IPS DF 6.9 (cell line): ENCODE data around the gene CNGA1.

Experiments used
- DNase-seq: peaks from one replicate; pipeline ENCODE4 v3.0.0-alpha.2; 2013; ENCODE audit warnings: low read depth, low spot score
- H3K27ac ChIP-seq: one replicate; pipeline ENCODE4 v1.5.1; 2013; ENCODE audit warnings: low read length, control low read depth
- H3K27me3 ChIP-seq: 2 replicates; pipeline ENCODE4 v1.6.1; 2013; ENCODE audit warnings: mild to moderate bottlenecking, low read length; ENCODE audit not compliant: control insufficient read depth, insufficient read depth
- H3K36me3 ChIP-seq: 2 replicates; pipeline ENCODE4 v1.6.1; 2013; ENCODE audit warnings: low read length; ENCODE audit not compliant: control insufficient read depth, insufficient read depth
- H3K4me1 ChIP-seq: 2 replicates; pipeline ENCODE4 v1.6.1; 2013; ENCODE audit warnings: low read length; ENCODE audit not compliant: control insufficient read depth, insufficient read depth
- H3K4me3 ChIP-seq: 2 replicates; pipeline ENCODE4 v1.5.1; 2013; ENCODE audit warnings: mild to moderate bottlenecking, low read length
- H3K9me3 ChIP-seq: 2 replicates; pipeline ENCODE4 v1.6.1; 2013; ENCODE audit warnings: low read length, inconsistent platforms; ENCODE audit not compliant: control insufficient read depth, insufficient read depth
- WGBS: extraction: QIAGEN DNeasy Blood & Tissue Kit; methylation state at CpG from one replicate; pipeline ENCODE4 v1.1.7; 2013; ENCODE audit warnings: mixed read lengths, missing lambda C conversion rate; ENCODE audit not compliant: insufficient read length, insufficient coverage; 5-methylcytosine and 5-hydroxymethylcytosine counted together

The CNGA1 gene

GRCh38 chr4:48043504-48043903, 27.0 kb upstream of the CNGA1 start:
- Histone ChIP-seq H3K4me1 (no peaks in the 10 kb centered on the region), H3K27ac (no peak overlapping the region), H3K9me3 (no peaks in the 10 kb centered on the region), H3K4me3 (no peak overlapping the region), H3K36me3 (no peaks in the 10 kb centered on the region), H3K27me3 (no peaks in the 10 kb centered on the region)
- DNase-seq: no peak
- WGBS: no CpG with 5 or more reads among the region's 2 CpGs

DNA sequence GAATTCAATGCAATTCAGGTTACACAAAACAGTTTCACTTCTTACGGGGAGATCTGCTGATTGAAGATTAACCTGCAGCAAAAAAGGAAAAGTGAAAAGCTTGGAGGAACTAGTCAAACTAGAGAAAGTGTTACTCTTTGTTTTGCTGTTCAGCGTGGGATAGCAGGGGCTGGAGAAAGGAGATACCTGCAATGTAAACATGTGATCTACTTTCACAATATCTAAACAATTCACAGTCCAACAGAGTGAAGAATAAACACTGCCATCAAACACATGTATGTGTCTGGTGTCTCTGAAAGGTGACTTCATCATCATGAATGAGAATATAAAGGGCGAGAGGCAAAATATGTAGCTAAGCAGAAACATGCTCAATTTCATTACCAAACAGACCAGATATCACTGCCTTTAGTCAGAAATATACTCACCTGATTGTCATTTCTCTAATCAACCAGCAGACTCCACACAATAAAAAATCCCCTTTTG, 26.5 kb upstream of the CNGA1 start:
- no peak for DNase-seq
- H3K27me3 ChIP-seq: no peaks in the 10 kb centered on the region
- no CpG with 5 or more reads among the region's 3 CpGs for WGBS
- H3K9me3 ChIP-seq: no peaks in the 10 kb centered on the region
- H3K36me3 ChIP-seq: no peaks in the 10 kb centered on the region
- H3K27ac ChIP-seq: no peak overlapping the region
- H3K4me1 ChIP-seq: no peaks in the 10 kb centered on the region
- no peak overlapping the region for H3K4me3 ChIP-seq

DNA sequence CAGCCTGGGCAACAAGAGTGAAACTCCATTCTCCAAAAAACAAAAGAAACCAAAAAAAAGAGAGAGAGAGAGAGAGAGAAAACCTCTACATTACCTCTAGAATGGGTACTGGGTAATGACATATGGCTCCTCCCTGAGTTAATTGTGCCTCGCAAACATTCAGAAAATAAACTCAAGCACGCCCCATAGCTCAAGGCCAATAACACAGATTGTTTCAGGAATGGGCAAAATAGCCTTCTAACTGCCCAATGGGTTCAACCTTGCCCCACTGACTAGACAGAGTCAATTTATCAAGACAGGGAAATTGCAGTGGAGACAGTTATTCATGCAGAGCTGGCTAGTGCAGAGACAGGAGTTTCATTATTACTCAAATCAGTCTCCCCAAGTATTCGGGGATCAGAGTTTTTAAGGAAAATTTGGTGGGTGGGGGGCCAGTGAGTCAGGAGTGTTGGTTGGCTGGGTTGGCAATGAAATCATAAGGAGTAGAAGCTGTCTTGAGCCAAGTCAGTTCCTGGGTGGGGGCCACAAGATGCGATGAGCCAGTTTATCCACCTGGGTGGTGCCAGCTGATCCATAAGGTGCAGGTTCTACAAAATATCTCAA, 25.2 kb upstream of the CNGA1 start:
- no peaks in the 10 kb centered on the region for H3K4me1 ChIP-seq
- no peak overlapping the region for H3K4me3 ChIP-seq
- no peaks in the 10 kb centered on the region for H3K9me3 ChIP-seq
- no peaks in the 10 kb centered on the region for H3K36me3 ChIP-seq
- no peak overlapping the region for H3K27ac ChIP-seq
- H3K27me3 ChIP-seq: no peaks in the 10 kb centered on the region
- WGBS: no CpG with 5 or more reads among the region's 4 CpGs
- no peak for DNase-seq

- no peaks in the 10 kb centered on the region for H3K27me3 ChIP-seq
- H3K4me1 ChIP-seq: no peaks in the 10 kb centered on the region
- no peak for DNase-seq
- H3K36me3 ChIP-seq: no peaks in the 10 kb centered on the region
- H3K4me3 ChIP-seq: no peak overlapping the region
- no peaks in the 10 kb centered on the region for H3K9me3 ChIP-seq
- no peak overlapping the region for H3K27ac ChIP-seq
Measured at GRCh38 chr4:48039561-48039960, 23.1 kb upstream of the CNGA1 start.

GRCh38 chr4:48038666-48039065, 22.2 kb upstream of the CNGA1 start:
- H3K9me3 ChIP-seq: no peaks in the 10 kb centered on the region
- DNase-seq: no peak
- H3K36me3 ChIP-seq: no peaks in the 10 kb centered on the region
- no peak overlapping the region for H3K27ac ChIP-seq
- H3K27me3 ChIP-seq: no peaks in the 10 kb centered on the region
- no peak overlapping the region for H3K4me3 ChIP-seq
- no peaks in the 10 kb centered on the region for H3K4me1 ChIP-seq
- WGBS: no CpG with 5 or more reads among the region's 2 CpGs

GRCh38 chr4:48037117-48037462, 20.6 kb upstream of the CNGA1 start:
- Histone ChIP-seq H3K27me3 (no peaks in the 10 kb centered on the region), H3K9me3 (no peaks in the 10 kb centered on the region), H3K4me1 (no peaks in the 10 kb centered on the region), H3K27ac (no peak overlapping the region), H3K36me3 (no peaks in the 10 kb centered on the region), H3K4me3 (no peak overlapping the region)
- DNase-seq: no peak
- no CpG with 5 or more reads among the region's 2 CpGs for WGBS

GRCh38 chr4:48035952-48036351, 19.5 kb upstream of the CNGA1 start:
- no peak for DNase-seq
- no peak overlapping the region for H3K27ac ChIP-seq
- no peaks in the 10 kb centered on the region for H3K9me3 ChIP-seq
- no peaks in the 10 kb centered on the region for H3K36me3 ChIP-seq
- no peaks in the 10 kb centered on the region for H3K4me1 ChIP-seq
- WGBS: no CpG with 5 or more reads among the region's 3 CpGs
- H3K4me3 ChIP-seq: no peak overlapping the region
- no peaks in the 10 kb centered on the region for H3K27me3 ChIP-seq

GRCh38 chr4:48033825-48034413, 17.4 kb upstream of the CNGA1 start:
- Histone ChIP-seq H3K4me1 (peaks cover 2% of the 10 kb centered on the region; the same call in 1 of the 2 replicates), H3K27ac (no peak overlapping the region), H3K36me3 (no peaks in the 10 kb centered on the region), H3K27me3 (no peaks in the 10 kb centered on the region), H3K9me3 (no peaks in the 10 kb centered on the region), H3K4me3 (no peak overlapping the region)
- no CpG with 5 or more reads among the region's 1 CpG for WGBS
- no peak for DNase-seq

- DNase-seq: no peak
- no peaks in the 10 kb centered on the region for H3K27me3 ChIP-seq
- H3K4me1 ChIP-seq: peaks cover 2% of the 10 kb centered on the region; the same call in 1 of the 2 replicates
- no peak overlapping the region for H3K27ac ChIP-seq
- no peaks in the 10 kb centered on the region for H3K9me3 ChIP-seq
- H3K36me3 ChIP-seq: no peaks in the 10 kb centered on the region
- H3K4me3 ChIP-seq: no peak overlapping the region
Measured at GRCh38 chr4:48033412-48033811, 16.9 kb upstream of the CNGA1 start.

DNA sequence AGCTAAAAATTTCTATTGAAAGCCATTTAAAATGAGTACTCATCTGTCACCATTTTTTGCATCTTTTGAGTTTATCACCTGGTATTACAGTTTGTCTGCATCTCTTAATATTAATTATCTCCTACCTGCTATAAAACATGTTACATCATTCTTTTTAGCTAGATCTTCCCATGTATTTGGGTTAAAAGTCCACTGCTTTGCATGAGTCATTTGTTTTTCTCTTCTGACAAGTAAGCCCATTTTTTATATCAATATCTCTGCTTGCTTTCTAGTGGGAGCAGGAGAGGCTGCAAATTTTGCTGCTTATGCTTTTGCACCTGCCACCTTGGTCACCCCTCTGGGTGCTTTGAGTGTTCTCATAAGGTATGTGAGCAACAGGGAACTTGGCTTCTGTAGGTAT, 16.2 kb upstream of the CNGA1 start:
- Histone ChIP-seq H3K27ac (no peak overlapping the region), H3K27me3 (no peaks in the 10 kb centered on the region), H3K9me3 (no peaks in the 10 kb centered on the region), H3K4me1 (peaks cover 2% of the 10 kb centered on the region; the same call in 1 of the 2 replicates), H3K4me3 (no peak overlapping the region), H3K36me3 (no peaks in the 10 kb centered on the region)
- DNase-seq: no peak

DNA sequence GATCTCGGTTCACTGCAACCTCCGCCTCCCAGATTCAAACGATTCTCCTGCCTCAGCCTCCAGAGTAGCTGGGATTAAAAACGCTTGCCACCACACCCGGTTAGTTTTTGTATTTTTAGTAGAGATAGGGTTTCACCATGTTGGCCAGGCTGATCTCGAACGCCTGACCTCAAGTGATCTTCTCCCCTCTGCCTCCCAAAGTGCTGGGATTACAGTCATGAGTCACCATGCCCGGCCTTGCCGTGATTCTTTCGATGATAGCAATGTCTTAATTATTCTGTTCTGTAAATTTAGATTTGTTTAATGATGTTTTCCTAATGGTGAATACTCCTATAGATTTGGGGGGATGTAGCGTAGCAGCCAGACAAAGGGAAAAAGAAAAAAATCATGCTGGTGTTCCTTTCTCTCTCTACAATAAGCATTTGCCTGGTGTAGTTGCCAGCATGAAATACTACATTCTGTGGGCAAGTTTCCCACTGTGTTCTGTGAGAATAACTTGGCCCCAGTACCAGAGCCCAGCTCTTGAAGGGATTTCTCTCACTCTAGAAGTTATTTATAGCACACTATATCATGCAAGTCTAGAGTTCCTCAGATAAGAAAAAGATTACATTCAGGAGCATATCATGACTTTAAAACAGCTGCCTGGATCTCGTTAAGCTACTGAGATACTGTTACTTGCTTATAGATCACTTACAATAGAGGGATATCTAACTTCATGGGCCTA, 15.5 kb upstream of the CNGA1 start:
- no CpG with 5 or more reads among the region's 12 CpGs for WGBS
- Histone ChIP-seq H3K9me3 (no peaks in the 10 kb centered on the region), H3K36me3 (no peaks in the 10 kb centered on the region), H3K27me3 (no peaks in the 10 kb centered on the region), H3K27ac (no peak overlapping the region), H3K4me1 (peaks cover 2% of the 10 kb centered on the region; the same call in 1 of the 2 replicates), H3K4me3 (no peak overlapping the region)
- no peak for DNase-seq
